Right lobe of liver (tissue), 6 donors: Measurements from ENCODE around the gene RREB1. TPM values are rescaled to one million over a fixed set of nuclear protein-coding genes. Genes with fewer than 3 reads are reported as not detected.

Experiments
- ATAC-seq, 4 donors: fragments of 200-7000 bp; cut with Tn5 transposase; one replicate each; pipeline ENCODE4 v1.9.1; 2020; ENCODE audit warnings: mild to moderate bottlenecking in 4 of 4, moderate library complexity in 4 of 4
- DNase-seq, 3 donors: peaks; one replicate each; pipeline ENCODE4 v3.0.0-alpha.2; 2020
- H3K27ac ChIP-seq, 3 donors: fragments of 200-600 bp; one replicate each; pipeline ENCODE4 v1.8.0; 2022
- H3K27me3 ChIP-seq, 2 donors: fragments of 200-600 bp; one replicate each; pipeline ENCODE4 v1.8.0; 2022
- H3K36me3 ChIP-seq, 4 donors: fragments of 200-600 bp; sonication (generic) in 1 of 4; one replicate each; pipeline versions ENCODE4 v1.5.1 to v1.8.0; 2017 to 2022; ENCODE audit warnings: control low read depth in 1 of 4
- H3K4me1 ChIP-seq, 4 donors: fragments of 200-600 bp; sonication (generic) in 1 of 4; one replicate each; pipeline versions ENCODE4 v1.5.1 to v1.8.0; 2017 to 2022; ENCODE audit warnings: control low read depth in 1 of 4
- H3K4me3 ChIP-seq, 3 donors: fragments of 200-600 bp; one replicate each; pipeline ENCODE4 v1.8.0; 2022
- H3K9me3 ChIP-seq, 4 donors: fragments of 200-600 bp; sonication (generic) in 1 of 4; one replicate each; pipeline versions ENCODE4 v1.5.1 to v1.8.0; 2017 to 2022; ENCODE audit warnings: control low read depth in 1 of 4
- POLR2A ChIP-seq: fragments of 450-650 bp; IDR thresholded peaks from one replicate; pipeline ENCODE4 v1.6.1; 2017; ENCODE audit warnings: antibody characterized with exemption, mild to moderate bottlenecking
- WGBS: methylation state at CpG from one replicate; pipeline ENCODE4 v1.1.6; 2018; ENCODE audit warnings: low coverage, low lambda C conversion rate; ENCODE audit not compliant: insufficient coverage; ENCODE audit errors: missing lambda C conversion rate; 5-methylcytosine and 5-hydroxymethylcytosine counted together
- intact Hi-C, 2 donors: fragments of 100-400 bp; cut with DNase I; formaldehyde crosslinking; loops; one replicate each; pipeline versions ENCODE4 v1.11.2 to v1.14.1; 2022
- total RNA-seq, 6 experiments: library from RNA; depleted of rRNA in 2 of 6; stranded (reverse); fragments of >200 nt in 2 of 6; fragmentation: NEBNext Ultra II Directional in 3 of 6; extraction: Animal tissue kit (Norgen Biotek cat#: 25700) in 3 of 6; gene quantifications; one replicate each; pipeline versions ENCODE4 v1.1.0 to v1.2.4, GENCODE V29; 2016 to 2023
- TF ChIP-seq, protein P1 (sequence below), 4 donors: fragments of 200-600 bp in 3 of 4; fragments of 450-650 bp in 1 of 4; IDR thresholded peaks; one replicate each; pipeline versions ENCODE4 v1.5.1 to v1.8.0; 2016 to 2022; ENCODE audit warnings: antibody characterized with exemption in 4 of 4, mild to moderate bottlenecking in 2 of 4
- donor health status: DM: no; HTN: yes; CAD: no.
- donor health status: DM: no; HTN: no; CAD: no.
- donor health status: DM: no; HTN: no; CAD: no.
- donor health status: DM: no; HTN: yes; CAD: no.
- donor health status: DM: no; HTN: yes; CAD: no.

Gene RREB1
- total RNA-seq, 6 experiments from 2014 or later: 28.7 to 46.3 (median 39.6) TPM

- H3K27me3 ChIP-seq: no peaks in the 10 kb centered on the region
- ATAC-seq: peak; percentile 46 to 68 (median 56)
- TF ChIP-seq, protein P1, sequence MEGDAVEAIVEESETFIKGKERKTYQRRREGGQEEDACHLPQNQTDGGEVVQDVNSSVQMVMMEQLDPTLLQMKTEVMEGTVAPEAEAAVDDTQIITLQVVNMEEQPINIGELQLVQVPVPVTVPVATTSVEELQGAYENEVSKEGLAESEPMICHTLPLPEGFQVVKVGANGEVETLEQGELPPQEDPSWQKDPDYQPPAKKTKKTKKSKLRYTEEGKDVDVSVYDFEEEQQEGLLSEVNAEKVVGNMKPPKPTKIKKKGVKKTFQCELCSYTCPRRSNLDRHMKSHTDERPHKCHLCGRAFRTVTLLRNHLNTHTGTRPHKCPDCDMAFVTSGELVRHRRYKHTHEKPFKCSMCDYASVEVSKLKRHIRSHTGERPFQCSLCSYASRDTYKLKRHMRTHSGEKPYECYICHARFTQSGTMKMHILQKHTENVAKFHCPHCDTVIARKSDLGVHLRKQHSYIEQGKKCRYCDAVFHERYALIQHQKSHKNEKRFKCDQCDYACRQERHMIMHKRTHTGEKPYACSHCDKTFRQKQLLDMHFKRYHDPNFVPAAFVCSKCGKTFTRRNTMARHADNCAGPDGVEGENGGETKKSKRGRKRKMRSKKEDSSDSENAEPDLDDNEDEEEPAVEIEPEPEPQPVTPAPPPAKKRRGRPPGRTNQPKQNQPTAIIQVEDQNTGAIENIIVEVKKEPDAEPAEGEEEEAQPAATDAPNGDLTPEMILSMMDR (IDR thresholded peaks at IDR 0.05): no peak
- TF ChIP-seq POLR2A: peak; percentile 73
- H3K36me3 ChIP-seq: no peaks in the 10 kb centered on the region
- intact Hi-C loops: no loop called here
- H3K27ac ChIP-seq: peak overlapping the region; percentile 94 to 97 (median 95)
- no peaks in the 10 kb centered on the region for H3K9me3 ChIP-seq
- DNase-seq: peak; percentile 74 to 95 (median 91)
- peaks cover 2 to 89% (median 29%) of the 10 kb centered on the region in 4 donors for H3K4me1 ChIP-seq
- H3K4me3 ChIP-seq: peak overlapping the region in 2 of 3 donors; percentile 52 to 54
- 53% methylated on average over 5 of the region's 25 CpGs for WGBS
Measured at GRCh38 chr6:7142228-7142801, 34.6 kb downstream of the RREB1 start.

DNA sequence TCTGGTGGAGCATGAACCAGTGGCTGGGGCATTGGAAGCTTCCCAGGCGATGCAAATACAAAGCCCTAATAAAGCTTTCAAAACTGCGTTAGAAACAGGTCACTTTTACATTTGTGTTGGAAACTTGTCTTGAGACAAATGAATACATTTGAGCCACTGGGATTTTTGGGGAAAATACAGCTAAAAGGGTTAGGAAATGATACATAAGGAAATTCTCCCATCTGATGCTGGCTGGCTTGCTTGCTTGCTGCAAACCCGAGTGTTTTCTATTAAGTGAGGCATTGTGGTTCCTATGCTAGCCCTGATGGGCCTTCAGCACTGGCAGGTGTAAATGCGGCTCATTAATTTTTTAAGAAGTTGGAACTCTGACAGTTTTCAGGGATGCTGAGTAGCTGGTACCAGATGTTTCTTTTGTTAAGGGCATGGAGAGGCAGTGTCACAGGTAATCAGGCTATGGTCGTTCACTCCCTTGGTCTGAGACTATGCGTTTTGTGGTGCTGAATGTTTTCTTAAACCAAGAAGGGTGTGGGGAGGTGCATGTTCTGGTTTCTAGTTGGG lies 35.2 kb downstream of the RREB1 start:
- DNase-seq: no peak
- no peaks in the 10 kb centered on the region for H3K9me3 ChIP-seq
- 38% methylated on average over 5 of the region's 6 CpGs for WGBS
- H3K36me3 ChIP-seq: no peaks in the 10 kb centered on the region
- H3K27me3 ChIP-seq: no peaks in the 10 kb centered on the region
- intact Hi-C loops: no loop called here
- H3K4me3 ChIP-seq: no peak overlapping the region
- H3K4me1 ChIP-seq: peaks cover 2 to 89% (median 31%) of the 10 kb centered on the region in 4 donors
- no peak for ATAC-seq
- TF ChIP-seq, protein P1 (IDR thresholded peaks at IDR 0.05): no peak
- no peak for TF ChIP-seq POLR2A
- H3K27ac ChIP-seq: peak overlapping the region; percentile 94 to 97 (median 95)

DNA sequence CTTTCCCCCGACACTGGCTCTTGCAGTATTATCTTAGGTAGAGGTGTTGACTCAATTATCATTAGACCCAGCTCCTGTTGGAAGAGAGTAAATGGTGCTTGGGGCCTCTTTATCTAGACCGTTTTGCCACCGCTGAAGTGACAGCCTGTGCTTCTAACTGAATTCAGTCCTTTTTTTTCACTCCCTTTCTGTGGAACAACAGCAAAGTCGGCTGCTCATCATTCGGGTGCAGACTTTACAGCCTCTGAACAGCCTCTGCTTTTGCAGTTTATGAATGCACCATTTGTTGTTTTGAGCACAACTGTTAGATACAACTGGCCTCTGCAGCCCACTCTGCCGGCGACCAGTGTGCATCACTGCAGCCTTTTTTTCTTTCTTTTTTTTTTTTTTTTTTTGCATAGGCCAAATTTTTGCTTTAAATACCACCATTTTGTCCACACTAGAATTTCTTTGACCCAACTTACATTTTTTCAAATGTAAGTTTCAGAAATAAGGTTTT lies 35.8 kb downstream of the RREB1 start:
- DNase-seq (no peak), ATAC-seq (no peak)
- 44% methylated on average over 6 of the region's 7 CpGs for WGBS
- TF ChIP-seq, protein P1 (IDR thresholded peaks at IDR 0.05): no peak
- no peak for TF ChIP-seq POLR2A
- intact Hi-C loops: no loop called here
- no peaks in the 10 kb centered on the region for H3K27me3 ChIP-seq
- H3K36me3 ChIP-seq: no peaks in the 10 kb centered on the region
- H3K4me3 ChIP-seq: no peak overlapping the region
- peaks cover 2 to 89% (median 31%) of the 10 kb centered on the region in 4 donors for H3K4me1 ChIP-seq
- H3K27ac ChIP-seq: peak overlapping the region in 2 of 3 donors; percentile 95 to 97
- H3K9me3 ChIP-seq: no peaks in the 10 kb centered on the region

DNA sequence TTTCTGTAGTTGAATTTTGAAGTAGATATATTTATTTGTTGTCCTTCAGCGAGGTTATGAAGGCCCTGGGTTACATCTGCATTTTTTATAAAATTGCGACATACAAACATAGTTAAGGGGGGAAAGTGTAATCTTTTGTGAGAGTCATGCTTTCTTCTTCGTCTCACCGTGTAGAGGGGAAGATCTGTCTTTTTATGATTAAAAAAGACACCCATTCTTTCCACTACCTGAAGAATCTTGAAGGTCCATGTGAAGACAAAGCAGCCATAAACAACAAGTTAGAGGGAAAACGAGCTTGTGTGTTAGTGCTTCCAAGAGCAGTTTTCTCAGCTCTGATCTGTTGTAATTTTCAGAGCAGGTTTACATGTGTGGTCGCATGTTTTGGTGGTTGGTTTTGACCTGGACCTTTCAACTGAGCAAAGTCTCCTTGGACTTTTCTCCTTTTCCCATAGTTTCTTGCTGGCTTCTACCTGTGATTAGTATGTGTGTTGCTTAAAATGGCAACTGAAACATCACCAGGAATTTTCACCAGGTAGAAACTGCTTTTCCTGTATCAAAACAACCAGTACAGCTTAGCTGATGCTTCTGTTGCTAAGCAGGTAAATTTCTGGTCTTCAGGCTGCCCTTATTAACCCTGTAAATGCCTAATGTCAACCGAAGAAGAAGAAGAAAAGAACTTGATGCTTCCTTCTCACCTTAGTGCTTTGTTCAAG lies 37.3 kb downstream of the RREB1 start:
- Histone ChIP-seq H3K27ac (peak overlapping the region; percentile 12 to 97 (median 56)), H3K27me3 (no peaks in the 10 kb centered on the region), H3K4me3 (no peak overlapping the region), H3K4me1 (peaks cover 2 to 91% (median 32%) of the 10 kb centered on the region in 4 donors), H3K9me3 (no peaks in the 10 kb centered on the region), H3K36me3 (no peaks in the 10 kb centered on the region)
- ATAC-seq (no peak), DNase-seq (no peak)
- intact Hi-C loops: no loop called here
- no peak for TF ChIP-seq POLR2A
- TF ChIP-seq, protein P1 (IDR thresholded peaks at IDR 0.05): no peak
- 20% methylated on average over 7 of the region's 7 CpGs for WGBS
